Adrenal gland (tissue), 12 donors: ENCODE data around the gene SUSD6. TPM values are rescaled to one million over a fixed set of nuclear protein-coding genes. Genes with fewer than 3 reads are reported as not detected.

Source experiments
- DNase-seq, 7 donors: peaks; one replicate each; pipeline ENCODE4 v3.0.0-alpha.2; 2019 to 2020
- H3K27ac ChIP-seq, 5 donors: fragments of 200-600 bp; sonication (generic) in 4 of 5; 1 replicate in 3 of 5; 2 replicates in 2 of 5; pipeline versions ENCODE4 v1.5.1 to v1.8.0; 2016 to 2020; ENCODE audit warnings: mild to moderate bottlenecking in 1 of 5
- H3K27me3 ChIP-seq: fragments of 200-600 bp; 2 replicates; pipeline ENCODE4 v1.8.0; 2021
- H3K36me3 ChIP-seq, 2 donors: fragments of 200-600 bp; replicated peaks in 1 of 2; 1 replicate in 1 of 2; 2 replicates in 1 of 2; pipeline versions ENCODE4 v1.5.1 to v1.8.0; 2018 to 2022
- H3K4me1 ChIP-seq, 2 donors: fragments of 200-600 bp; replicated peaks in 1 of 2; 1 replicate in 1 of 2; 2 replicates in 1 of 2; pipeline versions ENCODE4 v1.5.1 to v1.8.0; 2018 to 2021
- H3K4me3 ChIP-seq, 4 donors: fragments of 200-600 bp; sonication (generic) in 3 of 4; one replicate each; pipeline ENCODE4 v1.5.1; 2016 to 2018
- H3K9me3 ChIP-seq, 3 donors: fragments of 200-600 bp; sonication (generic) in 1 of 3; replicated peaks in 1 of 3; 1 replicate in 2 of 3; 2 replicates in 1 of 3; pipeline versions ENCODE4 v1.5.1 to v1.8.0; 2016 to 2021
- CTCF ChIP-seq, 6 experiments: fragments of 450-650 bp in 4 of 6; fragments of 200-600 bp in 2 of 6; sonication (generic) in 1 of 6; IDR thresholded peaks; 1 replicate in 5 of 6; 2 replicates in 1 of 6; pipeline versions ENCODE4 v1.5.1 to v1.8.0; 2016 to 2021; ENCODE audit warnings: antibody characterized with exemption in 6 of 6, mild to moderate bottlenecking in 2 of 6, moderate library complexity in 1 of 6
- POLR2A ChIP-seq, 2 donors: fragments of 450-650 bp; IDR thresholded peaks; one replicate each; pipeline ENCODE4 v1.6.1; 2017; ENCODE audit warnings: antibody characterized with exemption in 2 of 2, mild to moderate bottlenecking in 2 of 2, moderate library complexity in 1 of 2
- WGBS, 4 donors: extraction: QIAGEN DNeasy Blood & Tissue Kit in 2 of 4; methylation state at CpG; one replicate each; pipeline versions ENCODE4 v1.1.5 to v1.1.7; 2013 to 2017; 5-methylcytosine and 5-hydroxymethylcytosine counted together
- intact Hi-C, 2 donors: fragments of 100-400 bp; cut with DNase I; formaldehyde crosslinking; loops; one replicate each; pipeline versions ENCODE4 v1.14.1 to v1.15.0; 2022 to 2023
- polyA plus RNA-seq, 3 donors: library from polyadenylated mRNA; stranded (reverse); fragments of 200-250 nt in 2 of 3; fragments of 350-450 nt in 1 of 3; fragmentation: Illumina TruSeq in 1 of 3; extraction: RNeasy Lipid Tissue Mini Kit (QIAGEN cat#74804) in 1 of 3; gene quantifications; one replicate each; pipeline ENCODE4 v1.2.3, GENCODE V29; 2013 to 2014
- total RNA-seq, 9 donors: library from RNA; depleted of rRNA in 4 of 9; stranded (reverse); fragments of >200 nt in 4 of 9; fragments of 120-200 nt in 1 of 9; fragmentation: NEBNext Ultra II Directional in 1 of 9; extraction: Animal tissue kit (Norgen Biotek cat#: 25700) in 1 of 9; gene quantifications; one replicate each; pipeline versions ENCODE4 v1.1.0 to v1.2.4, GENCODE V29; 2013 to 2023
- donor health status: healthy with polysubstance abuse.
- donor health status: Bipolar disorder and iron deficiency.
- donor health status: DM: yes; HTN: yes; CAD: no.
- donor health status: DM: no; HTN: no; CAD: no.
- donor health status: DM: no; HTN: no; CAD: no.
- donor health status: DM: yes; HTN: yes; CAD: no.

Gene SUSD6
- total and polyA plus RNA-seq, 12 donors, result 7.8 to 75.5 (median 41.0) TPM

- no peaks in the 10 kb centered on the region for H3K27me3 ChIP-seq
- no peaks in the 10 kb centered on the region for H3K9me3 ChIP-seq
- TF ChIP-seq POLR2A (IDR thresholded peaks at IDR 0.05) (no peak), CTCF (IDR thresholded peaks at IDR 0.05) (peak in 2 of 6 experiments; percentile 3 to 19)
- H3K36me3 ChIP-seq, result no peaks in the 10 kb centered on the region
- H3K4me1 ChIP-seq, result peaks cover 39 to 64% of the 10 kb centered on the region in 2 donors
- WGBS, 4 donors, result 26 to 29% (median 27%) methylated on average over 9 of the region's 9 CpGs
- peak overlapping the region in 1 of 4 donors; percentile 27 for H3K4me3 ChIP-seq
- DNase-seq, result peak in 1 of 7 donors; percentile 54
- H3K27ac ChIP-seq, result peak overlapping the region; percentile 20 to 88 (median 71)
- intact Hi-C loops, result no loop called here
Measured at GRCh38 chr14:69673578-69674305, 62.3 kb downstream of the SUSD6 start.

GRCh38 chr14:69674546-69675244 is 63.3 kb downstream of the SUSD6 start:
- peak overlapping the region; percentile 13 to 88 (median 53) for H3K27ac ChIP-seq
- 64 to 76% (median 69%) methylated on average over 3 of the region's 3 CpGs for WGBS, 4 donors
- H3K36me3 ChIP-seq, result no peaks in the 10 kb centered on the region
- TF ChIP-seq POLR2A (IDR thresholded peaks at IDR 0.05) (no peak), CTCF (IDR thresholded peaks at IDR 0.05) (no peak)
- no peaks in the 10 kb centered on the region for H3K9me3 ChIP-seq
- no peaks in the 10 kb centered on the region for H3K27me3 ChIP-seq
- peak in 1 of 7 donors; percentile 31 for DNase-seq
- peaks cover 39 to 64% of the 10 kb centered on the region in 2 donors for H3K4me1 ChIP-seq
- intact Hi-C loops, result no loop called here
- H3K4me3 ChIP-seq, result no peak overlapping the region

- Histone ChIP-seq H3K27me3 (no peaks in the 10 kb centered on the region), H3K9me3 (no peaks in the 10 kb centered on the region), H3K4me3 (no peak overlapping the region), H3K27ac (peak overlapping the region in 3 of 5 donors; percentile 13 to 88 (median 19)), H3K4me1 (peaks cover 38 to 64% of the 10 kb centered on the region in 2 donors), H3K36me3 (no peaks in the 10 kb centered on the region)
- intact Hi-C loops, result no loop called here
- TF ChIP-seq CTCF (IDR thresholded peaks at IDR 0.05) (no peak), POLR2A (IDR thresholded peaks at IDR 0.05) (no peak)
- DNase-seq, result peak in 4 of 7 donors; percentile 32 to 55 (median 42)
- 6 to 30% (median 23%) methylated on average over 1 of the region's 1 CpG for WGBS, 4 donors
Measured at GRCh38 chr14:69675245-69675583, 63.8 kb downstream of the SUSD6 start.

GRCh38 chr14:69675877-69676416 is 64.6 kb downstream of the SUSD6 start:
- no peaks in the 10 kb centered on the region for H3K36me3 ChIP-seq
- WGBS, 4 donors, result 86 to 89% (median 88%) methylated on average over 2 of the region's 2 CpGs
- intact Hi-C loops, result no loop called here
- peak overlapping the region in 2 of 5 donors; percentile 19 to 88 for H3K27ac ChIP-seq
- TF ChIP-seq POLR2A (IDR thresholded peaks at IDR 0.05) (no peak), CTCF (IDR thresholded peaks at IDR 0.05) (no peak)
- H3K4me1 ChIP-seq, result peaks cover 37 to 64% of the 10 kb centered on the region in 2 donors
- H3K4me3 ChIP-seq, result no peak overlapping the region
- no peaks in the 10 kb centered on the region for H3K27me3 ChIP-seq
- no peak for DNase-seq
- H3K9me3 ChIP-seq, result no peaks in the 10 kb centered on the region
